Activated naive CD4-positive, alpha-beta T cell treated with anti-CD3 and anti-CD28 coated beads, Interleukin-2, amount 50 U/mL, for 16 hours (primary cell): Measurements from ENCODE around the gene HSPA2.
A peak's percentile ranks its signal among the peaks of the same experiment; 100 is the strongest.

Experiments
- DNase-seq: peaks from one replicate; pipeline ENCODE4 v3.0.0-alpha.2; 2020

HSPA2 gene

DNA sequence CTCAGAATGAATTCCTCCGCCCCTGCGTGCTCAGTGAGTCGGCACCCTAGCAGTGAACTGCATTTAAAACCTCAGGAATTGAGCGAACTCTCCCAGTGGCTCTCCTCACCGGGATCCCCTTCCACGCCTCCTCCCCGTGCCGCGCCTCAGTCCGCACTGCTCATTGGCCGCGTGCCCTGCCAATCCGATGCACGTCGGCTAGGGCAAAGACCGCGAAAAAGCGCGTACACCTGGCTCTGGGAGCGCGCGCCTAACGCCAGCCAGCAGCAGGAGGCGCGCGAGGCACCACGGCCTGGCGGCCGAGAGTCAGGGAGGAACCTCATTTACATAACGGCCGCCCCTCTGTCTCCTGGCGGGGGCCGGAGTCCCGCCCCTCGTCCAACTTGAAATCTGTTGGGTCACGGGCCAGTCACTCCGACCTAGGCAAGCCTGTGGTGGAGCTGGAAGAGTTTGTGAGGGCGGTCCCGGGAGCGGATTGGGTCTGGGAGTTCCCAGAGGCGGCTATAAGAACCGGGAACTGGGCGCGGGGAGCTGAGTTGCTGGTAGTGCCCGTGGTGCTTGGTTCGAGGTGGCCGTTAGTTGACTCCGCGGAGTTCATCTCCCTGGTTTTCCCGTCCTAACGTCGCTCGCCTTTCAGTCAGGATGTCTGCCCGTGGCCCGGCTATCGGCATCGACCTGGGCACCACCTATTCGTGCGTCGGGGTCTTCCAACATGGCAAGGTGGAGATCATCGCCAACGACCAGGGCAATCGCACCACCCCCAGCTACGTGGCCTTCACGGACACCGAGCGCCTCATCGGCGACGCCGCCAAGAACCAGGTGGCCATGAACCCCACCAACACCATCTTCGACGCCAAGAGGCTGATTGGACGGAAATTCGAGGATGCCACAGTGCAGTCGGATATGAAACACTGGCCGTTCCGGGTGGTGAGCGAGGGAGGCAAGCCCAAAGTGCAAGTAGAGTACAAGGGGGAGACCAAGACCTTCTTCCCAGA lies at the start of gene HSPA2:
HSPA2 (plus strand) TSS at position 534 of the 995 bp plus-strand sequence; CDS start at position 643, 109 bp downstream.
- DNase-seq: peak; percentile 96

DNA sequence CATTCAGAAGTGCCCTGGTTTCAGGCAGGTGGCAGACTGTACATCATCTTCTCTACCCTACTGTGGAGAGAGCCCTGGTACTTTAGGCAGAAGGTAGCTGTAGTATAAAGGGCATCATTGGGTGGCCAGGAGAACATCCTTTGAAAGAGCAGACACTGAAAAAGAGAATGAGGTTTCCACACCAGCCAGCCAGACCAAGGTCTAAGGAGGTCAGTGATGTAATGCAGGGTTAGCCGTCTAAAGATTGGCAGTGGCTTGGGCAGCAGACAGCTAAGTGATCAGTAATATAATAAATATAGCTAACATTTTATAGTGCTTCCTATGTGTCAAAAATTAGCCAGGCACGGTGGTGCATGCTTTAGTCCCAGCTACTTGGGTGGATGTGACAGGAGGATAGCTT lies 48.9 kb upstream of the HSPA2 start:
- DNase-seq: no peak

- DNase-seq: no peak
Measured at GRCh38 chr14:64493455-64493854, 47.1 kb upstream of the HSPA2 start.

- no peak for DNase-seq
Measured at GRCh38 chr14:64495252-64495651, 45.3 kb upstream of the HSPA2 start.

GRCh38 chr14:64496764-64497163 lies 43.8 kb upstream of the HSPA2 start:
- no peak for DNase-seq

DNA sequence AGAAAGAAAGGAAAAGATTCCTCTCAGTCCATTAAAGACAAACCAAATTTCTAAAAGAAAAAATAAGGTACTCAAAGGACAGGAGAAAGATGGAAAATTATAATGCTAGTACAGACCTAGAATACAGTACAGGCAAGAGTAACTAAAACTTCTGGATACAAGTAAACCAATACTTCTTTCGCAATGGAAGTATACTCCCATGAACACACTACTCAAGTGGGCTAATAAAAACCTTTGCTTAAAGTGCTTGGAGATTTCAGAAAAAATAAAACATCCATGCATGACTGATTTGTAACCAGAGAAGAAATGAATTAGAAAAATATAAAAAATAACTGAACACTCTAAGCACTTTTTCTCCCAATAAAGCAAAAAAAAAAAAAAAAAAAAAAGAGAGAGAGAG lies 40.5 kb upstream of the HSPA2 start:
- DNase-seq: no peak

GRCh38 chr14:64501411-64502171 lies 39.0 kb upstream of the HSPA2 start:
- DNase-seq: no peak

GRCh38 chr14:64502456-64502855 lies 38.1 kb upstream of the HSPA2 start:
- no peak for DNase-seq

DNA sequence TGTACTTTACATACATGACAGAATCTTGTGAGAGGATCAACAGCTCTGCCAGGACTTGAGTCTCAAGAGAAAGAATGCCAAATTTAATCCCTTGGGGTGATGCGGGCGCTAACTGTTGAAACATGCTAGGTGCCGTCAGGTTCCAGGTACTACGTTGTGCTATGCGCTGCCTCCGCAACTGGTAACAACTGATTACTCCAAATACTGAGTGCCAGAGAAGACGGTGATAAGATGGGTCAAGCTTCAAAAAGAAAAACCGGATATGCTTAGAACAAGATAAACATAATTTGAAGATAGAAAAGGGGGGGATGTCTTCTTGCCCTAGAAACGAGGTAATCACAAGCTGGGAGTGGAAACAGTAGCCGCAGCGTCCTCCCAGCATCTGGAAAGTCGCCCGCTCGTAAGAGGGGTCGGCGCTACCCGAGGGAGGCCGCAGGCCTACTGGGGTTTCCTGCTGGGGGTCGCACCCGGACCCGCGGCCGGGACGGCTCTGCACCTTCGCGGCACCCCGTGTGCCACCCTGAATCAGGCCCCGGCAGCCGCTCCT lies 37.6 kb upstream of the HSPA2 start:
- DNase-seq: peak; percentile 30

DNA sequence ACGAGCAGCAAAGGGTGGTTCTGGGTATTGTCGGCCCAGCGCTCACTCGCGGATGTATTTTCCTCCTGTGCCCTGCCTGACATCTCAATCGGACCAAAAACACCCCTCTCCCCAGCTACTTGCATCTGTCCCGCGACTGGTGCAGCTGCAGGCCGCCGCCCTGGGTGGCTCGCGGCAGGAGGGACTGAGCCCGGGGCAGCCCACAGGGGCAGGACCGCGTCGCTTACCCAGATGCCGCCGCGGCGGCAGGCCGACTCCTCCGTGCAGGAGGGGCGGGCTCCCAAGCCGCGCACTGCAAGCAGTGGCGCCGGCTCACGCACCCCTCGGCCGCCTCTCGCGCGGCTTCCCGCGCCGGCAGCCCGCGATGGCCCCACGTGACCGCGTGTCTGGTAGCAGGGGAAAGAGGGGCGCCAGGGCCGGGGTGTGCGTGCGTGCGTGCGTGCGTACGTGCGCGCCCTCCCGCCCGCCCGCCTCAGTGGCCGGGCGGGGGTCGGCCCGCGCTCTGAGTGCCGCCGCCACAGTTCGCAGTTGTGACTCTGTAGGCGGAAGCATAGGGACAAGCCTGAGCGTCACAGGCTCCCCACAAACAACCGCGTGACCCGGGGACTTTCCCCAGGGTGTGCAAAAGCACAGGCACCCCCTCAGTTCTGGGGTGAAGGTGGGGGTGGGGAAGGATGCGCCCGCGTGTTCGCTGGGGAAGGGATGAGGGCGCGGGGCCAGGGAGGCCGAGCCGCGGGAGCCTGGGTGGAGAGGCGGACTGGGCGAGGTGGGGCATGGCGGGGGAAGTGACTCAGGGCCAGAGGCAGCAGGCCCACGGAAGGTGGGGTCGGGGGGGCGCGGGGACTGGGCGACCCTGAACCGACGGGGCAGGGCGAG lies 36.9 kb upstream of the HSPA2 start, which contains the start of gene ZBTB25:
ZBTB25 (minus strand) TSS at position 405 of the 876 bp plus-strand sequence. CDS start 13,305 bp downstream, outside the sequence.
- peak; percentile 93 for DNase-seq

DNA sequence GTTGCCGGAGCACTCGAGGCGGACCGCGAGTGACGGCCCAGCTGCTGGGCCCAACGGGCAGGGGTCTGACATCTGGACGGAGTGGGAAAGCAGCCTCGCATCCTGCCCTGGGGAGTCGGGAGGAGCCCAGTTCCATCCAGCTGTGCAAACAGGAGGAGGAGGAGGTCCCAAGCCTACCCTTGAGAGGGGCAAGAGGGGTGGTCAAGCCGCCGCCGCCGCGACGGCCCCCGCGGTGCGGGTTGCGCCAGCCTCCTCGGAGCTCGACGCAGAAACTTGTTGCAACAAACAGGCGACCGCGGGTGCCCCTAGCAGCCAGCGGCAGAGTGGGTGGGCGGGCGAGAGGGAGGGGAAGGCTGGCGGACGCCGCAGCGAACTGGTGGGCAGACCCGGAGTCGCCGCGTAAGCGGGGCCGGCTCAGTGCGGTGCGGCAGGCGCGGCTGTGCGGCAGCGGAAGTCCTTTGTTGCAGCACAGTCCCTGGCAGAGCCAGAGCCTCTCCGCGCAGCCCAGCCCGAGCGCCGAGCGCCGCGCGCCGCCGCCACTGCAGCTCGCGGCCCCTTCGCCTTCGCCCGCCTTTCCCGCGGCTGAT lies 36.1 kb upstream of the HSPA2 start, which contains the start of gene ZBTB1:
ZBTB1 (plus strand) TSS at position 461 of the 587 bp plus-strand sequence. CDS start 16,735 bp downstream, outside the sequence.
- DNase-seq: peak; percentile 91

- peak; percentile 85 for DNase-seq
Measured at GRCh38 chr14:64504897-64505794, 35.4 kb upstream of the HSPA2 start.

GRCh38 chr14:64506721-64507120 lies 33.8 kb upstream of the HSPA2 start:
- no peak for DNase-seq

DNA sequence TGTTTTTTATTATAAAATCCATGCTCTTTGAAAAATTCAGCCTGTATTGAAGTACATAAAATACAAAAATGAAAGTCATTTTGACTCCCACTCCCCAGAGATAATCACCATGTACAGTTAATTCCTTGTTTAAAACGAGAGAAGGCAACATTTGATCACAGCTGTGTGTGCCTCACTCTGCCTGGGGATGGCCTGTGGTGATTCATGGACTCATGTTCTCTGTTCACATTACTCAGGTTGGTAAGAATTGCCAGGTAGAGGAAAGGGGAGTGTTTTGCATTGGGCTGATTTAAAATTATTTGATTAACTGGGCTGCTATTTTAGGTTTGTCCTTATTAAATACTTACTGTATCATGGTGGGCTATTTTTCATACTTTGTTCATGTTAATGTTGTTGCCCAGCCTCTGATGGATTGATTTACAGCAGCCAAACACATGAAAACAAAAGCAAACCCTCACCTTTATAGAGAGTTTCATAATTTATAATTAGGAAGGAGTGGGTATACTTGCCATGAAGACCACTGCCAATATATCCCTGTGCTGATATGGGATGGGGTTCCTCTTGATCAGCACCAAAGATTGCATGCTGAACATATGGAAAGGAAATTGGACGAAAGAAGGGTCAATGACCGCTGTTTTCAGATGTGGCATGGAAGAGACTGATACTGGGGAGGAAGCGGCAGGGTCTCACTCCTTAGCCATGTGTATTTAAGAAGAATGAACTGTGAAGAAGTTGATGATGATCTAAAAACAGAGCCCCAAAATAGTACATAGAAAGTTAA lies 33.0 kb upstream of the HSPA2 start:
- peak; percentile 57 for DNase-seq

DNA sequence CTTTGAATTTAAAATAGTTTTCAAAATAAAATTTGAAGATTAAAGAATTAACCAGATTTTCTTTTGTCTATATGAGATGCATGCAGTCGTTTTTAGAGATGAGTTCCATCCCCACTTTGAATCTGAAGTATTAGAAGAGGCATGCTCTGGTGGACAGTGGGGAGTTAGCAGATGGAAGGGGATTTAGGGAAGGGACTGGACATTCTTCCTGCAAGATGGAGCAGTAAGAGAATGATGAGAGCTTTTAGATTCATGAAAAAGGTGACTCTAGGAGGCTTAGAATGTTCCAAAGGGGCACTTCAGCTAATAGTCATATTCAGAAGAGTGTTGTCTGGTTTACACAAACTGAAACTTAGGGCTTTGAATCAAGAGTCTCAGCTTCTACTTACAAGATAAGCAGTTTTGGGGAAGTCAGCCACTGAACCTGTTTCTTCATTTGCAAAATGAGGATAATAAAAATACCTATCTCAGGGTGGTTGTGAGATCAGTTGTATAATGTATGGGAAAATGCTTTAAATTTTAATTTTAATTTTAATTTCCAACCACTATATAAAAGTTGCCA lies 32.2 kb upstream of the HSPA2 start:
- no peak for DNase-seq

DNA sequence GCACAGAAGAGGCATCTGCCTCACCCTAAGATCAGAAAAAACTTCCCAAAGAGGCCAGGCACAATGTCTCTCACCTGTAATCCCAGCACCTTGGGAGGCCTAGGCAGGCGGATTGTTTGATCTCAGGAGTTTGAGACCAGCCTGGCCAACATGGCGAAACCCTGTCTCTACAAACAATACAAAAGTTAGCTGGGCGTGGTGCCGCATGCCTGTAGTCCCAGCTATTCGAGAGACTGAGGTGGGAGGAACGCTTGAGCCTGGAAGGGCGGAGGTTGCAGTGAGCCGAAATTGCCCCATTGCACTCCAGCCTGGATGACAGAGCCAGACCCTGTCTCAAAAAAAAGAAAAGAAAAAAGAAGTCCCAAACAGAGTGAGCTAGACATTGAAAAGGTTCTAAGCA lies 31.5 kb upstream of the HSPA2 start:
- no peak for DNase-seq

DNA sequence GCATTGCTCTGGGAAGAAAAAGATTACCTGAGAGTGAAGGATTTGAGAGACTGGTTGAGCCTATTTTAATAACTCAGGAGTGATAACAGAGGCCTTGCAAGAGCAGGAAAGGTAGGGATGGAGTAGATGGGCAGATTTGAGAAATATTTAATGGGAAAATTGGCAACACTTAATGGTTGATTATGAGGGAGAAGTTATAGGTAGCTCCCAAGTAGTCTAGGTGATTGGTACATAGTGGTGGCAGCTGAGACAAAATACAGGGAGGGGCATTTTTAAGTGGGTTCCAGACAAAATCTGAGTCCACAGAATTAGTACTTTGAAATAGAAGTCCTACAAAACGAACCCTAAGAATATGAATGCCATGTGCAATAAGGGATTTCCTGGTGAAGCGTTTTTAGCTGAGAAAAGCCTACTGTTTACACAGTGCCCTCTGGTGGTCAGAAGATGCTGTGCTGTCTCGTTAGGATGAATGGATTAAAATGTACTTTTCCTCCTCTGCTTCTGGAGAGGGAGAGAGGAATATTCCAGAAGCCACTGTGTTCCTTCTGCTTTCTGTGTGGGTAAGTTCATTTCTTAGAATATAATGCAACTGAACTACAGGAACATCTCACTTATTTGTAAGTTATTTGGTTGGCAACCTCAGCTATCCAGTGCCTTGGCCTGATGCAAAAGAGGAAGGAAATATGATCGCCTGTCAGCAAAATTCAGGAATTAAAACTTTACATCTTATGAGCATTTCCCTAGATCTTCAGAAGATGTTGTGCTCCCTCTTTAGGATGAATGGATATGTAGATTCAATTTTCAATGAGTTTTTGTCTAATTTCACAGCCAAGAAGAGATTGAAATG lies 29.5 kb upstream of the HSPA2 start:
- DNase-seq: peak; percentile 57

- DNase-seq: no peak
Measured at GRCh38 chr14:64513271-64513670, 27.3 kb upstream of the HSPA2 start.
